ENCODE measurements around the gene DNAH6. TPM values are rescaled to one million over a fixed set of nuclear protein-coding genes. Genes with fewer than 3 reads are reported as not detected.

The DNAH6 gene
- total and polyA plus RNA-seq, 10 of the 15 experiments (the other 5 are each of a cell fraction or from before 2014, with no cell fraction given), result 0.07 to 1.0 (median 0.29) TPM

DNA sequence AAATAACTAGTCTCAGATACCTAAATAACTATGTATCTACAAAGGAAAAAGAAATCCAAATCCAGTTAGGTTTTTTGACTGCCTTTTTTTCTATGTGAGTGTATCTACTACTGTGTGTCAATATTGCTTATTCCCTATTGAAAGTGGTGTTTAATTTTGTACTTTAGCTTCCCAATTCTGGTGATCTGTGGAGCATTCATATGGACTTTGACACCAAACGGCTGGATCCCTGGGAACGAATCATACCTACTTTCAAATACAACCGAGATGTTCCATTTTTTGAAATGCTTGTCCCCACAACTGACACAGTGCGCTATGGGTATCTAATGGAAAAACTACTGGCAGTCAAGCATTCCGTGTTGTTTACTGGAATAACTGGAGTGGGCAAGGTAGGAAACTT, 152.8 kb downstream of the DNAH6 start (continued):
- TF ChIP-seq, protein P1, sequence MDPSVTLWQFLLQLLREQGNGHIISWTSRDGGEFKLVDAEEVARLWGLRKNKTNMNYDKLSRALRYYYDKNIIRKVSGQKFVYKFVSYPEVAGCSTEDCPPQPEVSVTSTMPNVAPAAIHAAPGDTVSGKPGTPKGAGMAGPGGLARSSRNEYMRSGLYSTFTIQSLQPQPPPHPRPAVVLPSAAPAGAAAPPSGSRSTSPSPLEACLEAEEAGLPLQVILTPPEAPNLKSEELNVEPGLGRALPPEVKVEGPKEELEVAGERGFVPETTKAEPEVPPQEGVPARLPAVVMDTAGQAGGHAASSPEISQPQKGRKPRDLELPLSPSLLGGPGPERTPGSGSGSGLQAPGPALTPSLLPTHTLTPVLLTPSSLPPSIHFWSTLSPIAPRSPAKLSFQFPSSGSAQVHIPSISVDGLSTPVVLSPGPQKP (IDR thresholded peaks at IDR 0.05; ENCODE audit: low read depth, low read length), result no peak
- no peak for TF ChIP-seq ZZZ3 (IDR thresholded peaks at IDR 0.05; ENCODE audit: control insufficient read depth, insufficient read length, low read depth)
- TF ChIP-seq NR2C1 (IDR thresholded peaks at IDR 0.05), result no peak
- no peak for TF ChIP-seq POU2F2 (IDR thresholded peaks at IDR 0.05; ENCODE audit: borderline replicate concordance, low read depth, low read length)
- TF ChIP-seq HDAC6 (IDR thresholded peaks at IDR 0.05; ENCODE audit: unreplicated experiment), result no peak
- TF ChIP-seq SRF (IDR thresholded peaks at IDR 0.05; ENCODE audit: low read depth in 2 of 2, low read length in 2 of 2), result no peak
- TF ChIP-seq FOXM1 (IDR thresholded peaks at IDR 0.05; ENCODE audit: low read depth, low read length), result no peak
- TF ChIP-seq LARP7 (IDR thresholded peaks at IDR 0.05), result no peak

DNA sequence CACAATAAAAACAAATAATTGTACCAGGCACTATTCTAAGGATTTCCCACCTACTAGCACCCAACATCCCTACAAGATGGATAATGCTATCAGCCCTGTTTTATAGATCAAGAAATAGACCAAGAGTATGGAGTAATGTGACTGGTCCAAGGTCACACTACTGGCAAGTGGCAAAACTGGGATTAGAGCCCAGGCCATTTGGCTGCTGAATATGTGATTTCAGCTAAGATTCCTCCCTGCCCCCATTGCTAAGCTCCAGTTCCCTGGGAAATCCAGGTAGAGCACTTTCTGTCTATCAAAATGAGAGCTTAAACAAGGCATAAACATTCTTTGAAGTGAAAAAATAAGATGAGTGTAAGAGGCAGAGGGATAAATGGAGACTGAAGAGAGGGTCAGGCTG, 157.8 kb downstream of the DNAH6 start:
- ChIA-PET CTCF (no interaction called here), SMC1A (ENCODE audit: uncharacterized antibody, unreplicated experiment) (interaction anchor here (0.9 kb wide), 1 partner anchor 11 kb away, joined by 3 read pairs; no protein-coding TSS in a partner anchor), POLR2A (no interaction called here), RAD21 (ENCODE audit: unreplicated experiment) (no interaction called here)
- H3K9ac ChIP-seq (ENCODE audit: control insufficient read depth, insufficient read depth, low read length), result no peak overlapping the region
- no TSS peak for BruUV-seq (replicated peaks)
- H3K36me3 ChIP-seq (ENCODE audit: control insufficient read depth in 2 of 2, insufficient read depth in 2 of 2, low read length in 1 of 2), result no peaks in the 10 kb centered on the region
- H4K20me1 ChIP-seq (ENCODE audit: control insufficient read depth, insufficient read depth), result no peaks in the 10 kb centered on the region
- DNase-seq (ENCODE audit: low read depth, low spot score) (no peak), FAIRE-seq (no peak), ATAC-seq (no peak)
- no peak overlapping the region for H2AFZ ChIP-seq (ENCODE audit: control insufficient read depth, low read depth, low read length)
- H3K79me2 ChIP-seq (ENCODE audit: control insufficient read depth, insufficient read depth, low read length), result no peaks in the 10 kb centered on the region
- no peak overlapping the region for H3K4me3 ChIP-seq
- TF ChIP-seq STAT1 (conservative IDR thresholded peaks at IDR 0.05), result no peak
- no peak for TF ChIP-seq HDAC2 (IDR thresholded peaks at IDR 0.05)
- TF ChIP-seq YY1 (IDR thresholded peaks at IDR 0.05; ENCODE audit: low read depth, low read length), result no peak
- no peak for TF ChIP-seq IKZF2 (IDR thresholded peaks at IDR 0.05)
- TF ChIP-seq GATAD2B (conservative IDR thresholded peaks at IDR 0.05; ENCODE audit: low read depth), result no peak
- TF ChIP-seq HDAC6 (IDR thresholded peaks at IDR 0.05; ENCODE audit: unreplicated experiment), result no peak
- no peak for TF ChIP-seq POLR2AphosphoS5 (IDR thresholded peaks at IDR 0.05; ENCODE audit: low read length)
- TF ChIP-seq RCOR1 (conservative IDR thresholded peaks at IDR 0.05; ENCODE audit: low read depth, low read length), result no peak
- no peak for TF ChIP-seq PML (IDR thresholded peaks at IDR 0.05; ENCODE audit: low read length)
- TF ChIP-seq, protein P2, sequence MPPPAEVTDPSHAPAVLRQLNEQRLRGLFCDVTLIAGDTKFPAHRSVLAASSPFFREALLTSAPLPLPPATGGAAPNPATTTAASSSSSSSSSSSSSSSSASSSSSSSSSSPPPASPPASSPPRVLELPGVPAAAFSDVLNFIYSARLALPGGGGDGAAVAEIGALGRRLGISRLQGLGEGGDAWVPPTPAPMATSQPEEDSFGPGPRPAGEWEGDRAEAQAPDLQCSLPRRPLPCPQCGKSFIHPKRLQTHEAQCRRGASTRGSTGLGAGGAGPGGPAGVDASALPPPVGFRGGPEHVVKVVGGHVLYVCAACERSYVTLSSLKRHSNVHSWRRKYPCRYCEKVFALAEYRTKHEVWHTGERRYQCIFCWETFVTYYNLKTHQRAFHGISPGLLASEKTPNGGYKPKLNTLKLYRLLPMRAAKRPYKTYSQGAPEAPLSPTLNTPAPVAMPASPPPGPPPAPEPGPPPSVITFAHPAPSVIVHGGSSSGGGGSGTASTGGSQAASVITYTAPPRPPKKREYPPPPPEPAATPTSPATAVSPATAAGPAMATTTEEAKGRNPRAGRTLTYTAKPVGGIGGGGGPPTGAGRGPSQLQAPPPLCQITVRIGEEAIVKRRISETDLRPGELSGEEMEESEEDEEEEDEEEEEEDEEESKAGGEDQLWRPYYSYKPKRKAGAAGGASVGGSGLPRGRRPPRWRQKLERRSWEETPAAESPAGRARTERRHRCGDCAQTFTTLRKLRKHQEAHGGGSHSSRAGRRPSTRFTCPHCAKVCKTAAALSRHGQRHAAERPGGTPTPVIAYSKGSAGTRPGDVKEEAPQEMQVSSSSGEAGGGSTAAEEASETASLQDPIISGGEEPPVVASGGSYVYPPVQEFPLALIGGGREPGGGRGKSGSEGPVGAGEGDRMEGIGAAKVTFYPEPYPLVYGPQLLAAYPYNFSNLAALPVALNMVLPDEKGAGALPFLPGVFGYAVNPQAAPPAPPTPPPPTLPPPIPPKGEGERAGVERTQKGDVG (CRISPR knock-in tag; IDR thresholded peaks at IDR 0.05), result no peak
- H3K4me1 ChIP-seq (ENCODE audit: control insufficient read depth, insufficient read depth, low read length), result no peaks in the 10 kb centered on the region
- in situ Hi-C loops (cut with MboI) (no loop called here), intact Hi-C loops (cut with micrococcal nuclease; ENCODE audit: unreplicated experiment) (no loop called here)
- no peak overlapping the region for H3K27ac ChIP-seq (ENCODE audit: control insufficient read depth, insufficient read depth)
- H3K27me3 ChIP-seq (replicated peaks in 1 of 2; ENCODE audit: control insufficient read depth in 2 of 2, insufficient read depth in 2 of 2, low read length in 1 of 2), result no peaks in the 10 kb centered on the region; a peak in 1 of 4 replicates
- no peak overlapping the region for H3K4me2 ChIP-seq (ENCODE audit: control insufficient read depth, insufficient read depth)
- H3K9me3 ChIP-seq (replicated peaks; ENCODE audit: control insufficient read depth, insufficient read depth, low read length), result no peaks in the 10 kb centered on the region

Measured in GM12878 (cell line).